Retinal pigment epithelial cell (primary cell): Measurements from ENCODE around the gene UTF1.

ENCODE experiments used
- DNase-seq: peaks from one replicate; pipeline ENCODE4 v3.0.0-alpha.2; 2010; ENCODE audit warnings: low read depth
- H3K4me3 ChIP-seq: 2 replicates; pipeline ENCODE4 v1.5.1; 2011; ENCODE audit warnings: mild to moderate bottlenecking, low read length, control low read depth, moderate library complexity
- TF ChIP-seq, protein P1 (sequence below): conservative IDR thresholded peaks from 2 replicates; pipeline ENCODE4 v1.5.1; 2011; ENCODE audit warnings: low read depth, low read length, control low read depth, inconsistent platforms

Gene UTF1

DNA sequence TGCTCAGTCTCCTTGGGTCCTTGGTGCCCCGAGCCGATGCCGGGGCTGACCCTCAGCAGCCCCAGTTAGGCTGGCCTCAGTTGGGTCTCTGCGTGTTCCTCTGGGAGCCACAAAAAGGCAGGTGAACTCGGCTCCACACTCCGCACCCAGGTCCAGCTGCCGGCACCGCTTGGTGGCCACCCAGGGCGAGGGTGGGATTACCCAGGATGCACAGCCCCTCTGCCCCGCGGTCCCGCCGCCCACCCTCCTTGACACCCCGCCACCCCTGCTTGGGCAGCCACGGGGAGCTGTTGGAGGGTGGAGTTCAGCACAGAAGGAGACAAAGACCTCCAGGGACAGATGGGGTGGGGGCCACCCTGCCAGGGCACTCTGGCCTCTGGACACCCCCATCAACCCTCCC, 25.3 kb downstream of the UTF1 start:
- no peak for DNase-seq
- no peak overlapping the region for H3K4me3 ChIP-seq
- TF ChIP-seq, protein P1, sequence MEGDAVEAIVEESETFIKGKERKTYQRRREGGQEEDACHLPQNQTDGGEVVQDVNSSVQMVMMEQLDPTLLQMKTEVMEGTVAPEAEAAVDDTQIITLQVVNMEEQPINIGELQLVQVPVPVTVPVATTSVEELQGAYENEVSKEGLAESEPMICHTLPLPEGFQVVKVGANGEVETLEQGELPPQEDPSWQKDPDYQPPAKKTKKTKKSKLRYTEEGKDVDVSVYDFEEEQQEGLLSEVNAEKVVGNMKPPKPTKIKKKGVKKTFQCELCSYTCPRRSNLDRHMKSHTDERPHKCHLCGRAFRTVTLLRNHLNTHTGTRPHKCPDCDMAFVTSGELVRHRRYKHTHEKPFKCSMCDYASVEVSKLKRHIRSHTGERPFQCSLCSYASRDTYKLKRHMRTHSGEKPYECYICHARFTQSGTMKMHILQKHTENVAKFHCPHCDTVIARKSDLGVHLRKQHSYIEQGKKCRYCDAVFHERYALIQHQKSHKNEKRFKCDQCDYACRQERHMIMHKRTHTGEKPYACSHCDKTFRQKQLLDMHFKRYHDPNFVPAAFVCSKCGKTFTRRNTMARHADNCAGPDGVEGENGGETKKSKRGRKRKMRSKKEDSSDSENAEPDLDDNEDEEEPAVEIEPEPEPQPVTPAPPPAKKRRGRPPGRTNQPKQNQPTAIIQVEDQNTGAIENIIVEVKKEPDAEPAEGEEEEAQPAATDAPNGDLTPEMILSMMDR: no peak

DNA sequence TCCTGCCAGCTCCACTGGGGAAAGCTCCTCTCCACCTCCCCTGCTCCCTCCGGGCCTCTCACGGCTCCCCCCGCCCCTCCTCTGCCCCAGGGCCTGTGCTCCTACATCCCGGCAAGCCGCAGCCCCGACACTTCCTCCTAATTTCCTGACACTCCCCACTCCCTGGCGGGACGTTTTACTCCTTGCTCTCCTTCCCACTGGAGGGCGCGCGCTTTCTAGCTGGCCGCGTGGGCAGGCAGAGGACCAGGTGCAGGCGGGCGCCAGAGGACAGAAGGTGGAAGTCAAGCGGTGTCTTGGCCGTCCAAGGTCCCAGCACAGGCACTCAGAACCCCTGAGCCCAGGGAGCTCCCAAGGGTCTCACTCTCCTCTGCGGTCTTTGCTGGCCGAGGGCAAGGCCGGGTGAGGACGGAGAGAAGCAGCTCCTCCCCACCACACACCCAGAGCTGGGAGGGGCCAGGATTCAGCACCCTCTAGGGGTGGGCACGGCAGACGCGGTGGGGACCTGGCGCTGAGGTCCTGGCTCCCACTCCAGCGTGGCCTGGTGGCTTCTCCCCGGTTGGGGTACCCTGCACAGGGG, 27.6 kb downstream of the UTF1 start:
- TF ChIP-seq, protein P1: peak; percentile 27
- no peak overlapping the region for H3K4me3 ChIP-seq
- DNase-seq: no peak

DNA sequence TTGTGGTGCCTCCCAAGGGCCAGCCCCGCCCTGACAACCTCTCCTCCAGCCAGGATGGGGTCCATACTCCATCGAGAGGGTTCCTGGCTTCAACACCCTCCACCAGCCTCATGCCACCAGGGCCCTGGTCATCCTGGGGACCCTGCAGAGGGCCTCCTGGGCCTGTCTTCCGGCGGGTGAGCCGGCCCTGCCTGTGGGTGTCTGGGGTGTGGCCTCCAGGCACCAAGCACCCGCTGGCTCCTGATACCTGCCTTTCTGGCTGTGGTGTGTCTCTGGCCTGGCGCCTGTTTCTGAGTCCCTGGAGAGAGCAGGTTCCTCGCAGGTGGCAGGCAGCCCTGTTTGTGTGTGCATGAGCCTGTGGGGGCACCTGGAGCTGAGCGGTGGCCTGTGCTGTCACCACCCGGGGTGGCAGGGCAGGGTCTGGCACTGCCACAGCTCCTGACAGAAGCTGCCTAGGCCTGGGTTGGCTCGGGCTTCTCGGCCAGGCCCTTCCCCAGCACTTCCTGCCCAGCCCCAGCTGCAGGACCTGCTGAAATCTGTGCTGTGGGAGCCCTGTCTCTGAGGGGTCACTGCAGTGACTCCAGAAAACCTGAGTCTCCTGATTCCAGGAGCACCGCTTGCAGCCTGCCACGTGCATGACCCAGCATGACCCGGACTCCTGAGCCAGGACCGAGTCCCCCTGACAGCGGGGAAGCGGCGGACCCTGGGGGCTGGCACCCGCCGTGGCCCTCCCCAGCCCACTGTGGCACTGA, 28.2 kb downstream of the UTF1 start:
- H3K4me3 ChIP-seq: no peak overlapping the region
- TF ChIP-seq, protein P1: no peak
- no peak for DNase-seq

DNA sequence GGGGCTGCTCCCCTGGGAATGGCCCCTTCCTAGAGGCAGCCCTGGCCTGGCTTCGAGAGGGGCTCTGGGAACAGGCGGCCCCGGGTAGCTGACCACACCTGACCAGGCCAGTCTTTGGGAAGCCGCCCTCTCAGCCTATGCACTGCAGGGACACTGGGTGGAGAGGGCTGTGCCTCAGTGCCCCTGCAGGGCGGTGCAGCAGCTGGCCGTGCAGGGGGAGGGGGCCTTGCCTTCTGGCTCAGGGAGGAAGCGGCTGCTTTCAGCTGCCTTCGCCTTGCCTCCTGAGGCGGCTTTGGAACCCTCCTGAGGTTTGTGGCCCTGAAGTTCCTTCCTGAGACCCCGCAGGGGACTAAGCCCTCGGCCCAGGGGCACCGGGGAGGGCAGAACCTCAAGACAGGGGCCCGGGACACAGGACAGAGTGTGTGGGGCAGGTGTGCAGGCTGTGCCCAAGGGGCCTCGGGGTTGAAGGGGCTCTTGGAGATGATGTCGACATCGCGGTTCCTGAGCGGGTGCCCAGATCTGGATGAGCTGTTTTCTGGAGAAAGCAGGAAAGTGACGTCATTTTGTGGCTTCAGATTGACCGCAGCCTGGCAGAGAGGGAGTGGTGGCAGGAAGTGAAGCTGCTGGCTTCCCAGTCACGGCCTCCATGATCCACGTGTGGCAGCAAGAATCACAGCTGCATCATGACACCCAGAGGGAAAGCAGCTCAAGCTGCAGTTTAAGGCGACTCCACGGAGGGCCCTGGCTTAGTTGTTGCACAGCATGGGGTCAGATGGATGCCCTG, 29.0 kb downstream of the UTF1 start:
- TF ChIP-seq, protein P1: no peak
- H3K4me3 ChIP-seq: no peak overlapping the region
- peak; percentile 93 for DNase-seq

DNA sequence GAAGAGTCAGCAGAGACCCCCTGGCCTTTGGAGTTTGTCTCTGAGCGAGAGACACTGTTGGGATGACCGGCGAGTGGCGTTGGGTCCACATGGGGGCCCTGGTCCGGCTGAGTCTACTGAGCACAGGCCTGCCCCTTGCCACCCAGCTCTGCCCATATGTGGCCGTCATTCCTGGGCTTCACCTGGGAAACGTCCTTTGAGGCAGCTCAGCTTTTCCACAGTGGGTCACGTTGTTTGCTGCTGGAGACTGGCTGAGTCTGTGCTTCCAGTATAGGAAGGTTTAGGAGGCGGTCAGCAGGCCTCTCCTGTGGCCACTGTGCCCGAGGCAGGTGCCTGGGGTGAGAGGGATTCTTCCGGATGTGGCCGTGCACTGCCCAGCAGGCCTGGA, 29.6 kb downstream of the UTF1 start:
- H3K4me3 ChIP-seq: no peak overlapping the region
- TF ChIP-seq, protein P1: no peak
- DNase-seq: no peak

DNA sequence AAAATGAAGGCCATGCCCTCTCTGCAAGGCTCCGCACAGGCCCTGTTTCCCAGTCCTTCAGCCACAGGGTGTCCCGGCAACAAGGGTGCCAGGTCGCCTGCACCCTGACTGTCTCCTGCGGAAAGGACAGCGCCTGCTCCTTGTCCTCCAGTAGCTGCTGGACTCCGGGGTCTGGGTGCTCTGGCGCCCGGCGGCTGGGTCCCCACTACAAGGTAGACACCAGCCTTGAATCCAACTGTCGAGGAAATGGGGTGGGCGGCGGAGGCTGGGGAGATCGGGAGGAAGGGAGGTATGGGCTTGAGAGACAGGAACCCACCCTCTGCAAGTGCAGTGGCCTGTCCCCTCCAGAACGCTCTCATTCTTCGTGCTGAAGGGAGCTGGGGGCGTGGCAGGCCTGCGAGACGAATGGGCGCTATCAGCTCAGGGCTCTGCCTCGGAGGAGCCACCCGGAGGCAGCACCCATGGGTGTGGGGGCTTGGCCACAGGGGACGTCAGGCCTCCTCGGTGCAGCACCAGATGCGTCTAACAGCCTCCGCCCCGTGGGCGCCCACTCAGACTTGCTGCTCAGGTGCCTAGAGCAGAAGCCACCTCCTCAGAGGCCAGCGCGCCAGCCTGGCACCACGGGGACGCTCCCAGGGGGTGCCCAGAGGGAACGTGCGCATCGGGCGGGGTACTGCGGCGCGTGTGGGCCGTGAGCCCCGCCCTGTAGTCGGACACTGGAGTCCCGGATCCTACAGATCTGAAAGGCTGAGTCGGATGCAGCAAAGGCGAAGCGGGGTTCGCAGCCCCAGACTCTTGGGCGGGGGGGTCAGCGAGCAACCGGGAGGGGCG, 31.1 kb downstream of the UTF1 start:
- DNase-seq: no peak
- TF ChIP-seq, protein P1: no peak
- H3K4me3 ChIP-seq: peak overlapping the region; percentile 38
